GM21381 (cell line): ENCODE data around the gene EHD4.
A peak's percentile ranks its signal among the peaks of the same experiment; 100 is the strongest.

Source experiments
- ATAC-seq: cut with Tn5 transposase; IDR thresholded peaks from one replicate; pipeline ENCODE4 v1.9.1; 2021; ENCODE audit warnings: mild to moderate bottlenecking, moderate library complexity; ENCODE audit not compliant: unreplicated experiment

The EHD4 gene

DNA sequence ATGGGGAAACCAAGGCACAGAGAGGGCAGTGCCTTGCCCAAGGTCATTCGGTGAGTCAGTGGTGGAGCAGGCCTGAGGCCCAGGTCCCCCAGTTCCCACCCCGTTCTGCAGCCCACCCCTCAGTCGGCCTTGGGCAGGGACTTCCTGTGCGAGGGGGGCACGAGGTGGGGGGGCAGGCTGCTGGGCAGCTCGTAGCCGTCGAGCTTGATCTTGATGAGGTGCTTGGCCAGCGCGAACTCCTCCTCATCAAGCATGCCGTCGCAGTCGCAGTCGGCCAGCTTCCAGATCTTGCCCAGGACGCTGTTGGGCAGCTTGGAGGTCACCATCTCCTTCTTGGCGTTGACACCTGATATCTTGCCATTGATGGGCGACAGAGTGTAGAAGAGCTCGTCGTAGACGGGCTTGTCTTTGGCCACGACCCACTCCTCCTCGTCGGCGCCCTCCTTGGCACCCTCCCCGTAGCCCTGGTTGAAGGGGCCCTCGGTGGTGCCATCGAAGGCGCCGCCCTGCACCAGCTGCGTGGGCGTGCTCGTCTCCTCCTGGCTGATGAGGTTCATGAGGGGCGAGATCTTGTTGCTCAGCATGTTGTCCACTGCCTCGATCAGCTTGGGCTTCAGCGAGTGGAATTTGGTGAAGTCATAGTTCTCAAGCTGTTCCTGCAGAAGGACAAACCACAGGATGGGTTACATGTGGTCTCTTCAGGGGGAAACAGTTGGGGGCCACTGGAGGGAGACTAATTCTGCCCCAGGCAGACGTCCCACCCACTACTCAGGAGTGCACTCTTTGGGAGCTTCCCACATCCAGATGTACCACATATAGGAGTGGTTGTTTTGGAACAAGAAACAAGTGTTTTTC, 71.6 kb downstream of the EHD4 start:
- no peak for ATAC-seq

DNA sequence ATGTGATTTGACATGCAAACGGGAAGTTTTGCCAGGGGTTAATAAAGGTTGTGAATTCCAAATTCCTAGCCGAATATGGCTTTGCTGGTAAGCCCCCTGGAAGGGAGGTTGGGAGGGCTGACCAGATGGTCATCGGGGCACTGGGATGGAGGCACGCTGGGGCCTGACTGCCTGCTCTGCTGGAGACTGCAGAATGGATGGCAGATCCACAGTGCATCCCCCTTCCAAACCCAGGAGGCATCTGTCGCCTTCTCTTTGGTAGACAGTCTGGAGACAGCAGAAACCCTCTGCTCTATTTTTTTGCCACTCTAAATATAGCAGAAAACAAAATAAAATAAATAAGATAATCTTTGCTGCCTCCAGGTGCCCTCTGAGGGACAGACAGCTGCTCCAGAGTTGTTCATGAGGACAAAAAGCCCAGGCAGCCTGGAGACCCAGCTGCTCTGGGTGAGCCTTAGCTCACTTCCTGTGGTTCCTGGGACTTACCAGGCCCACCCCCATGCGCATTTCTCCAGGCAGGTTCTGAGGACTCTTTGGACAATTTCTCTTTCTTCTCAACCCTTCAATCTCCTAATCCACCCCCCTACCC, 72.4 kb downstream of the EHD4 start:
- ATAC-seq: no peak

DNA sequence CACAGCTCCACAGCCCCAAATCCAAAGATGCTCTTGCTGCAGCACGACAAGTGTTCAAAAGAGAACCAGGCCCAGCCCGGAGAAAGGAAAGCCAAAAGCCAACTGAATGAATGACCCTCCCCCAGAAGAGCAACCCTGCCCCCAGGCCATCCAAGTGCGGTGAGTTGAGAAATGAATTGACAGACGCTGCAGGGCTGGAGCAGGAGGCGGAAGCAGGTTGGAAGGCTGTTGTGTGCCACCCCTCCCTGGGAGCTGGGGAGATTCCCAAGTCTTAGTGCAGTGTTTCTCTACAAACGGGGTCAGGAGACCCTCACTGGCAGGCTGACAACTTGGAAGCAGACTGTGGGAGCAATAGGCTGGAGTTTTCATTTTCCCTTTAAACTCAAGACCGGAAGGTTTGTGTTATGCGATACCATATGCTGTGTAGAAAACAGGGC, 75.0 kb downstream of the EHD4 start:
- ATAC-seq: no peak

DNA sequence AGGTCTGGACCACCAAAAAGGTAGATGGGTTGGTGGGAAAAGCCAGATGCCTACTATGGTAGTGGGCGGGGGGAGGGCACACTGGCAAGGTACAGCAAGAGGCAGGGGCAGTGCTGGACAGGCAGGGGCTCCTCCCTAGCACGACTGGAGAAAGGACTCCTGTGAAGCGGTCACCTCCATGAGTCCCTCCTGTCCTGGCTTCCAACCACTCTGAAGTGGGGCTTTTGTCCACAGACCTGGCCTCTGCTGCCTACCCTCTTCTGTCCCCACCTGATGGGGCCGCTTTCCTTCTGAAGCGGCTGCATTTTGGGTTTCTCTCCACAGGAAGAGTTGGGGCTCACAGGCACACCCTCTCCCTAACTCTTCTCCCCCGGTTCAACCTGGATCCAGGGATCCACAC, 75.8 kb downstream of the EHD4 start:
- ATAC-seq: no peak

DNA sequence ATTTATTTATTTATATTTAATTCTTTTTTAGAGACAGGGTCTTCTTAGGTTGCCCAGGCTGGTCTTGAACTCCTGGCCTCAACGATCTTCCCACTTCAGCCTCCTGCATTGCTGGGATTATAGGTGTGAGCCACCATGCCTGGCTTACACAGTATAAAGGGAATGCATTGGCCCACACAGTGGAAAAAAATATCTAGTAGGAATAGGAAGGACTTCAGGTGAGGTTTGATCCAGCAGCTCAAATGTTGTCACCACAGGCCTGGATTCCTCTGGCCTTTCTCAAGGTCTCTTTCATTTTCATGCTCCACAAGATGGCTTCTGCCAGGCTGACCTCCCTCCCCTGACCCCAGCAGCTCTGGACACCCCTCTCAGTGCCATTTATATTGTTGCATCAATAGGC, 76.4 kb downstream of the EHD4 start:
- no peak for ATAC-seq

DNA sequence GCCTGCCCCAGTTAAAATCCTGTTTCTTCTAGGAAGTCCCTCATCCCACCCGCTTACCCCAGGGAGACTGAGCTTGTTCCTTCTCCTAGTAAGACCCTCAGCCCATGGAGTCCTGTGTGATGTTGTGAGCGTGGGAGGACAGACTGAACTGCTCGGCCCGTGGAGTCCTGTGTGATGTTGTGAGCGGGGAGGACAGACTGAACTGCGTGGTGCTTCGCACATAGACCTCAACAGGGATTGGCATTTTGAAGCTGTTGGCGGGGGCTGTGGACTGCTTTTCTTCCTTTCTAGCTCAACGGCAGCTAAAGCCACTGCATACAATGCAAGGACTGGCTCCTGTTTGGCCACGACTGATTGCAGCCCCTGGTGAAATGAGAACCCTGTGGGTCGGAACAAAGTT, 76.9 kb downstream of the EHD4 start:
- ATAC-seq: no peak

DNA sequence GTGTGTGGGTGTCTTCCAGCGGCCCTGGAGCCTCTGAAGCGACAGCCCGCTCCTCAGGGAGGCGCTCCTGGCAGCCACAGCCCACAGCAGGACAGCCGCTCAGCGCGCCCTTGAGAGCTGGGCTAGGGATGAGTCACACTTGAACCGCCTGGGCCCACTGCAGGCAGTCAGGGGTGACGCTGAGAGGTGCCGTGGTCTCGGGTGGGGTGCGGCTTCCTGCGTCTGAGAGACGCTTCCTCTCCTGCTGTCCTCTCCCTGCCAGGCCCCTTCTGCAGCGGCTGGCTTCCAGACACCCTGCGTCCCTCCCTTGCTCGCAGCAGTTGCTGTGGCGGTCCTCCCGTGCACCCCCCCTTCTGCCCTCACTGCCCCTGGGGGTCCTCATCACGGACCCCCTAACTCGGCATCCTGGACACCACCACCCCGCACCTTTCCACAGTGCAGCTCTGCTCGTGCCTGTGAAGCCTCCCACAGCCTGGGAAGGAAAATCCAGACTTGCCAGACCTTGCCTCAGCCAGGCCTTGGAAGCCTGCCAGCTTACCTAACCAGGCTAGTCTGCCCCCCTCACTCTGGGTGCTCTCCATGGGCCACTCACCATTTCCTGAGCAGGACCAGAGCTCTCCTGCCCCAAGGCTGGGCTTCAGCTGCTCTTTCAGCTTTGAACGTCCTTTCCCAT, 77.4 kb downstream of the EHD4 start:
- peak; percentile 94 for ATAC-seq

- ATAC-seq: no peak
Measured at GRCh38 chr15:41894251-41894790, 78.0 kb downstream of the EHD4 start.

- no peak for ATAC-seq
Measured at GRCh38 chr15:41893422-41894250, 78.7 kb downstream of the EHD4 start, which contains the start of gene SPTBN5. TSS of gene SPTBN5 (minus strand) at chr15:41894053. CDS start at chr15:41893497, 556 bp downstream.

GRCh38 chr15:41892621-41893421, 79.5 kb downstream of the EHD4 start:
- no peak for ATAC-seq

- ATAC-seq: no peak
Measured at GRCh38 chr15:41891946-41892345, 80.4 kb downstream of the EHD4 start.

- ATAC-seq: no peak
Measured at GRCh38 chr15:41891226-41891625, 81.1 kb downstream of the EHD4 start.

DNA sequence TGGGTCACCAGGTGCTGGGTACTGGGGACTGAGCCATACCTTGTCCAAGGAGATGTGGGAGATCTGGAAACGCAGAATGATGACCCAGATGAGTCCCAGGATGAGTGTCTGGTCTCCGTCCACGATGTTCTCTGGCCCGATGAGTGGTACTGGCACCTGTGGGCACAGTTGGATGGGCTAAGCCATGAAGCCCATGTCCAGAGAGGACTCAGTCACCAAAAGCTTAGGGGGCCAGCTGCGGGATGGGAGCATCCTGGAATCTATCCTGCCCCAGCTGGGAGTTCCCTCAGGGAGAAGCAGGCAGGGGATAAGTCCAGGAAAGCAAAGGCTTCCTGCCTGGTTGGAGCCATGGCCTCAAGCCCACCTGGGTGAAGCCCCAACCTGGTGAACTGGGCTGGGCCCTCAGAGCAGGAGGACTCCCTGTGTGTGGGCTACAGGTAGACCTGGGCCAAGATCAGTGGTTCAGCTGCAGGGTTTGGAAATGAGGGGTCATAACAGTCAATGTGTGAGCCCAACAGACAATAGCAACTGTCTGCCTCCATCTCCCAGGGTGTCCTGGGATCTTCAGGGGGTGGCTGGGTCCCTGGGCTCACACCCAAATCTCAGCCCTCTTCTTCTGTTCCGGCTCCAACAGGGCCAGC, 82.2 kb downstream of the EHD4 start:
- ATAC-seq: no peak

DNA sequence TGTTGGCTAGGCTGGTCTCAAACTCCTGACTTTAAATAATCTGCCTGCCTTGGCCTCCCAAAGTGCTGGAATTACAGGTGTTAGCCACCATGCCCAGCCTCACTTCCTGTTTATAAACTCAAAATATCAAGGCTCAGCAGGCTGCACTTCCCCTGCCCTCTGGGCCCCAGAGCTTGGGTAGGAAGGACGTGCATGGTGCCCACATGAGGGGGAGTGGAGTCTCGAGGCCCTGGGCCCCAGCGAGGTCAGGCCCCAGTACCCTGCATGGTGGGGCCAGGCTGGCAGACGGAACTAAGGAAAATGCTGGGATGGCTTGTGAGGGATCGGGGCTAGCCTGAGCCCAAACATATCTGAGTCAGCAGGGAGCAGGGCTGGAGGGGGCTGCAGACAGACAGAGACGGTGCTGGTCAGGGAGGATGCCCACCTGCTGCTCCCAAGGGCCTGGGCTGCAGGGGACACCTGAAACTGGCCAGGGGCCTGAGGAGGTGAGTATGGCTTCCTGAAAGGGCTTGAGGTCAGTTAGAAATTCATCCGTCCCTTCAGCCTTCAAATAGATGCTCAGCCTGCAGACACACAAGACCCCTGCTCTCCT, 83.6 kb downstream of the EHD4 start:
- ATAC-seq: no peak

DNA sequence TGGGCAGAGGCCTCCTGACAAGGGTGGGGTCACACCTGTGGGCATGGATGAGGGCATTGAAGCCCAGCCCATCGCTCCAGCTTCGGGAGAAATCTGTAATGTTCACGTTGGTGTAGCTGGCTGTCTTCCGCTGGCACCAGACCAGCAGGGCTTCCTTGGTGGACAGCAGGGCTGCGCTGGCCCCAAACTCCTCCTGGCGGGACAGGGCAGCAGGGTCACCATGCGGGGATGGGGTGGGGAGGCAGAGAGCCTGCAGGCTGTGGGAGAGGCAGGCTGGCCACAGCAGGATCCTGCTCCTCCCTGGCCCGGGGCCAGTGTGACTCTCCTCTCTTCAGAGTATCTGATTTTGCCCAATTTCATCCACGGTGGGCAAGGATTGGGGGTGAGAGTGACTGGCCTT, 84.5 kb downstream of the EHD4 start:
- no peak for ATAC-seq

GRCh38 chr15:41887161-41887560, 85.2 kb downstream of the EHD4 start:
- ATAC-seq: no peak

- no peak for ATAC-seq
Measured at GRCh38 chr15:41886741-41887140, 85.6 kb downstream of the EHD4 start.

- ATAC-seq: no peak
Measured at GRCh38 chr15:41885841-41886240, 86.5 kb downstream of the EHD4 start.

DNA sequence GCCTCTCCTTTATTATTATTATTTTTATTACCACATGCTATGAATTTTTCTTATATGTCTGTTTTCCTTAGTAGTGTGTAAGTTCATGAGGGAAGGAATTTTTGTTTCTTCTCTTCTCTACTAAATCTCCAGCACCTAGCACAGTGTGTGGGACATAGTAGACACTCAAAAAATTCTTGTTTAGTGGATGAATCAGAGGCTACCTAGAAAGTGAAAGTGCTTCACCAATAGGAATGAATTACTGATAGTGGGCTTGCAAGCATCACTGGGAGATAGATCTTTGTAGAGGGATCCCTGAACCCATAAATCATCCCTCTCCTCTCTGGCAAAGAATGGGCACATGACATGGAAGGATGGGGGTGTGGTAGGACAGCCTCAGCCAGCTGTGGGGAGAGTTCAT, 87.0 kb downstream of the EHD4 start:
- no peak for ATAC-seq
